Lower leg skin (tissue), 4 donors: ENCODE data around the gene MIF4GD. TPM values are rescaled to one million over a fixed set of nuclear protein-coding genes. Genes with fewer than 3 reads are reported as not detected.

Experiments
- DNase-seq, 2 donors: peaks; one replicate each; pipeline ENCODE4 v3.0.0-alpha.2; 2019; ENCODE audit warnings: low spot score in 2 of 2
- H3K4me3 ChIP-seq: fragments of 200-600 bp; sonication (generic); 2 replicates; pipeline ENCODE4 v1.5.1; 2017; ENCODE audit warnings: mild to moderate bottlenecking, low read depth; ENCODE audit not compliant: poor library complexity, severe bottlenecking
- POLR2A ChIP-seq, 2 donors: fragments of 450-650 bp; IDR thresholded peaks; one replicate each; pipeline ENCODE4 v1.6.1; 2016 to 2017; ENCODE audit warnings: antibody characterized with exemption in 2 of 2, mild to moderate bottlenecking in 1 of 2, moderate library complexity in 1 of 2
- WGBS, 2 donors: methylation state at CpG; one replicate each; pipeline ENCODE4 v1.1.5; 2018; 5-methylcytosine and 5-hydroxymethylcytosine counted together
- intact Hi-C: fragments of 100-400 bp; cut with DNase I; formaldehyde crosslinking; loops from one replicate; pipeline ENCODE4 v1.15.0; 2023; ENCODE audit warnings: low total_unique reads
- total RNA-seq, 4 donors: library from RNA; depleted of rRNA; stranded (reverse); fragments of >200 nt; gene quantifications; one replicate each; pipeline ENCODE4 v1.1.0, GENCODE V29; 2016
- TF ChIP-seq, protein P1 (sequence below), 3 donors: fragments of 450-650 bp; IDR thresholded peaks; one replicate each; pipeline ENCODE4 v1.5.1; 2016; ENCODE audit warnings: antibody characterized with exemption in 3 of 3, mild to moderate bottlenecking in 3 of 3, moderate library complexity in 2 of 3

The MIF4GD gene
- total RNA-seq, 4 donors from 2014 or later, result 22.6 to 41.8 (median 32.6) TPM

DNA sequence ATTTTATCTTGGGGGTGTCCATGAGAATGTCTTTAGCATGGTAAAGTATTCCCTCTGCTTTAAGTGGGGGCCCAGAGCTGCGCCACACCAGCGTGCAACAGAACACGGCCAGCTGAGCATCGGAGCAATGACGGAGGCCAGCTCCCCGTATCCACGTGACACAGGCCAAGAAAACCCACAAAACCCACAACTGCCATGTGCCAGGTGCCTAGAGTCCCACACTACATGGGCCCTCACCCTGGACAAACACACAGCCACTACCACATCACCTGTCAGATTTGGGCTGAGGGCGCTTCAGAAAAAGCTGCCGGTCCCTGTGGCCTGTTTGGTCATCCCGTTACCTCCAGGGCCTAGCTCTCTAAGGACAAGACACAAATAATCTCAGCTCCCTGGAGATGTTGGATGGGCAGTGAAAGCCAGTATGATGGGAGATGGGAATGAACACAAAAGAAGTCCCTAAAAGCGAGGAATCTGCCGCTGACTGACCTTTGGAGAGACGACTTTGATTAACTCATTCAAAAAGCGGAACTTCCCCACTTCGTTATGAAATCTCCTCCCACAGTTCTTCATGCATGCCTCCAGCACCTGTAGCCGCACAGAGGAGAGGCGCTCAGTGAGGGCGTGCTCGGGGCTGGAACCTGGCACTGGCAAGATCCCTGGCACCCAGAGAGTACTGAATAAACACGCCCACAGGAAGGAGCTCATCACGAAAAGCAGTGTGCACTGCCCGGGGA lies 26.7 kb downstream of the MIF4GD start:
- no peak overlapping the region for H3K4me3 ChIP-seq
- no peak for DNase-seq
- TF ChIP-seq POLR2A (IDR thresholded peaks at IDR 0.05), result no peak
- TF ChIP-seq, protein P1, sequence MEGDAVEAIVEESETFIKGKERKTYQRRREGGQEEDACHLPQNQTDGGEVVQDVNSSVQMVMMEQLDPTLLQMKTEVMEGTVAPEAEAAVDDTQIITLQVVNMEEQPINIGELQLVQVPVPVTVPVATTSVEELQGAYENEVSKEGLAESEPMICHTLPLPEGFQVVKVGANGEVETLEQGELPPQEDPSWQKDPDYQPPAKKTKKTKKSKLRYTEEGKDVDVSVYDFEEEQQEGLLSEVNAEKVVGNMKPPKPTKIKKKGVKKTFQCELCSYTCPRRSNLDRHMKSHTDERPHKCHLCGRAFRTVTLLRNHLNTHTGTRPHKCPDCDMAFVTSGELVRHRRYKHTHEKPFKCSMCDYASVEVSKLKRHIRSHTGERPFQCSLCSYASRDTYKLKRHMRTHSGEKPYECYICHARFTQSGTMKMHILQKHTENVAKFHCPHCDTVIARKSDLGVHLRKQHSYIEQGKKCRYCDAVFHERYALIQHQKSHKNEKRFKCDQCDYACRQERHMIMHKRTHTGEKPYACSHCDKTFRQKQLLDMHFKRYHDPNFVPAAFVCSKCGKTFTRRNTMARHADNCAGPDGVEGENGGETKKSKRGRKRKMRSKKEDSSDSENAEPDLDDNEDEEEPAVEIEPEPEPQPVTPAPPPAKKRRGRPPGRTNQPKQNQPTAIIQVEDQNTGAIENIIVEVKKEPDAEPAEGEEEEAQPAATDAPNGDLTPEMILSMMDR (IDR thresholded peaks at IDR 0.05), result no peak
- WGBS, 2 donors, result 70 to 71% methylated on average over 22 of the region's 22 CpGs
- intact Hi-C loops, result no loop called here

DNA sequence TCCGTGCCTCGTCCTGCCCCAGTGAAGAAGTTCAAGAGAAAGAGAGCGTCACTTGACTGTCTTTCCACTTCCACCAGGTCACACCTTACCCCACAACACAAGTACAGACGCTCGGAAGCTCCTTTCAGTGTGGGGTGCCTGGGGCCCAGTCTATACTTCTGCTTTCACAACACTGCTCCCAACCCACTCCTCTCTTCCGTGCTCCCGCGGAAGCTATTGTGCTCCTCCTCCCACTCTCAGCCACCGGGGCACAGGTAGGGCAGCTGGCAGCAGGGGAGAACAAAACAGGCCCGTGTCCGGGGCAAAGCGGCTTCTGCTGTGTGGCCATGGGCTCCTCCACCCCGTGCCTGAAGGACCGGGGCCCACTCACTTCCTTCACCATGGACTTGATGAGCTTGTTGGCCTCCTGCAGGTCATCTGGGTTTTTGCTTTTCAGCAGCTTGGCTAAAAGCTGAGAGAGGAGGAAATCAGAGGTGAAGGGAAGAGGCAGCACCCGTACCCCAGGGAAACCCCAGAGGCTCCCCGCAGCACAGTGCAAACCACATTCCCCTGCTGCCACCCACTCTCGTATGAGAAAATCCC lies 28.5 kb downstream of the MIF4GD start:
- TF ChIP-seq, protein P1 (IDR thresholded peaks at IDR 0.05), result no peak
- no peak for TF ChIP-seq POLR2A (IDR thresholded peaks at IDR 0.05)
- H3K4me3 ChIP-seq, result no peak overlapping the region
- DNase-seq, result no peak
- WGBS, 2 donors, result 82 to 93% methylated on average over 17 of the region's 17 CpGs
- intact Hi-C loops, result no loop called here

DNA sequence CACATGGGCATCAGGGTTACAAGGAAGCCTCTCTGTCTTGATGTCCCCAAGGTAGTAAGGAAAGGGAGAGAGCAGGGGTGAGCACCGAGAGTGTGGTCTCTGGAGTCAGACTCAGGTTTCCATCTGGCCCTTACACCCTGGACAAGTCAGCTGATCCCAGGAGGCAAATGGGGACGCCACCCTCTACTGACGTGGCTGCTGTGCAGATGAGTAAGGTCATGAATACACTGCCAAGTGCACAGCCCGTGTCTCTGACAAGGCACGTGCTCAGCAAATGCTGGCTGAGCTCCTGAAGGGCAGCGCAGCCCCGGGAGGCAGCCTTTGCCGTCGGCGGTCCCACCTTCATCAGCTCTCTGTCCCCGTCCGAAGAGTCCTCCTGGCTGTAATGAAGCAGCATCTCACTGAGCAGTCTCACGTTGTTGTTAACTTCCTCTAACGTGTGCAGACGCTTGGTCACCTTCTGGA lies 29.0 kb downstream of the MIF4GD start:
- TF ChIP-seq, protein P1 (IDR thresholded peaks at IDR 0.05), result no peak
- TF ChIP-seq POLR2A (IDR thresholded peaks at IDR 0.05), result no peak
- DNase-seq, result no peak
- 61 to 78% methylated on average over 13 to 15 of the region's 15 CpGs for WGBS, 2 donors
- intact Hi-C loops, result no loop called here
- H3K4me3 ChIP-seq, result no peak overlapping the region

- DNase-seq, result no peak
- 86 to 93% methylated on average over 9 of the region's 9 CpGs for WGBS, 2 donors
- no peak overlapping the region for H3K4me3 ChIP-seq
- no peak for TF ChIP-seq POLR2A (IDR thresholded peaks at IDR 0.05)
- TF ChIP-seq, protein P1 (IDR thresholded peaks at IDR 0.05), result no peak
- intact Hi-C loops, result no loop called here
Measured at GRCh38 chr17:75241502-75241901, 29.5 kb downstream of the MIF4GD start.

DNA sequence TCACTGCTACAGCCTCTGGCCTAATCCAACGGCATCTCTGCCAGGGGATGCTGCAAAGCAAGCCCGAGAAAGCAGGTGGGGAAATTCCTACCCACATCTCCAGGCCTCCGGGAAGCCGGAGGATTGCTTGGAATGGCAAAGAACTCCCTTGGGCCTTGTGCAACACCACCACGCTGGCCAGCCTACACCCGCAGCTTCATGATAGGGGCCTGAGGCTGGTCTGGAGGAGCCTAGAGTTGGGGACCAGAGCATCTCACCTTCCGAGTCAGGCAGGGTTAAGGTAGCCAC lies 29.9 kb downstream of the MIF4GD start:
- intact Hi-C loops, result no loop called here
- TF ChIP-seq, protein P1 (IDR thresholded peaks at IDR 0.05), result no peak
- no peak for TF ChIP-seq POLR2A (IDR thresholded peaks at IDR 0.05)
- DNase-seq, result no peak
- WGBS, 2 donors, result 75 to 76% methylated on average over 6 to 7 of the region's 7 CpGs
- H3K4me3 ChIP-seq, result no peak overlapping the region
